ENCODE data around the gene ZFP36.

- TF ChIP-seq CBX5 (IDR thresholded peaks at IDR 0.05; ENCODE audit: low read depth, low read length), result no peak
- TF ChIP-seq CTCF (IDR thresholded peaks at IDR 0.05; ENCODE audit: control extremely low read depth in 1 of 3, insufficient read depth in 1 of 3, low read depth in 1 of 3, low read length in 3 of 3), result no peak
- TF ChIP-seq GTF2F1 (IDR thresholded peaks at IDR 0.05; ENCODE audit: borderline replicate concordance, low read depth, low read length), result no peak
- TF ChIP-seq POLR2A (IDR thresholded peaks at IDR 0.05; ENCODE audit: control extremely low read depth in 1 of 2, low read depth in 2 of 2, low read length in 2 of 2), result peak; percentile 40 to 80; a peak in 2 of 3 replicates
Observed at GRCh38 chr19:39428283-39429112, 21.9 kb downstream of the ZFP36 start.

All from H1 (cell line).